AG10803 (cell line): Measurements from ENCODE around the gene LIN37.

Experiments
- DNase-seq: peaks from one replicate; pipeline ENCODE4 v3.0.0; 2010; ENCODE audit warnings: low read depth
- H3K4me3 ChIP-seq: 2 replicates; pipeline ENCODE4 v1.5.1; 2011; ENCODE audit warnings: mild to moderate bottlenecking, low read length, control low read depth
- TF ChIP-seq, protein P1 (sequence below): conservative IDR thresholded peaks from 2 replicates; pipeline ENCODE4 v1.5.1; 2011; ENCODE audit warnings: mild to moderate bottlenecking, low read length, control low read depth, inconsistent platforms

LIN37 gene

DNA sequence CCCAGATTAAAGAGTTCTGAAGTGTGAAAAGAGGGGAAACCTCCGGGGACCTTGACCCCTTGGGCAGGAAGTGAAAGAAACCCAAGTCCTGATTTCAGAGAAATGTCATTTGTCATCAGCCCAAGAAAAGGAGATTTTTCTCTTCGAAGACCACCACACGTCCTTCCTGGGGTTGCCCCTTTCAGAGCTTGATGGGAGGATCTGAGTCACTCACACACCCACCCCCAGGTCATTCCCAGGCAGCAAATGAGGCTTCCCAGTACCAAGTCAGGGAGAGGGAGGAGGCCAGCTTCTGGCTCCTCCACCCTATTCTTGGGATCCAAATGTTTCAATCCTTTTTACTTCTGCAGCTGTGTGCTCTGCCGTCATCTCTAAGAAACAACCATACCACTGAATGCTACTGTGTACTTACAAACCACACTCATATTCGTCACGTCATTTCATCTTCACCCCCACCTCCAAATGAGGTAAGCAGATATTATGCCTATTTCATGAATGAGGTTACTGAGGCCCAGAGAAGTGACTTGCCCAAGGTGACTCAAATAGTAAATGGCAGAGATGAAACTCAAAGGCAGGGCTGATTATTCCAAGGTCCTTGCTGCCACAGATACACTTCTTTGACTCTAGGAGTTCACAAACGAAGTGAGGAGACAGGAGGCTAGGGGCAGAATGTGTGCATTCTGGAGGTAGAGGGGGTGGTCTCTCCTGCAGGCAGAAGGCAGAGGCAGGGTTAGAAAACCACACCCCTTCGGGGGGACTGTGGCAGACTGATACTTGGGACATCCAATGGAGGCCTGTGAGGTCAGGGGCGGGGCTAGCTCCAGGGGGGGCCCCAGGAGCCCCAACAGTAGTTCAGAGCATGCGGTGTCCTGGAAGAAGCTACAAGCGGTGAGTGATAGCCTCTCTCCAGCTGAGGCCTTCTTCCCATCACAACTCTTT, 35.5 kb upstream of the LIN37 start:
- H3K4me3 ChIP-seq = no peak overlapping the region
- no peak for DNase-seq

DNA sequence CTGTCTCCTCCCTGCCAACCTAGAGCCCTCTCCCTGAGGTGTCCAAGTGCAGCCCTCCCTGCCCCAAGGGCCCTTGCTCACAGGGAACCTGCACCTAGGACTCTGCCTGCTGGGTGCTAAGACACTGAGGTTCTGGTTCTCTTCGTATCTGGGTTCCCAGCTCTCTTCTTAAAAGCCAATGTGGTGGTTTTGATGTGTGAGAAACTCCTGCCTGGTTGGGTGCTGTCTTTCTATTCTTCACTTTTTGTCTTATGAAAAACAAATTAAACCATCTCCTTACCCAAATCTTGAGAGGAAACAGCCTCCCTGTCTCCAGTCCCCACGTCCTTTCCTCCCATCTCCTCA, 34.9 kb upstream of the LIN37 start:
- no peak overlapping the region for H3K4me3 ChIP-seq
- no peak for DNase-seq

More for the DNA sequence above, 35.5 kb upstream of the LIN37 start:
- TF ChIP-seq, protein P1, sequence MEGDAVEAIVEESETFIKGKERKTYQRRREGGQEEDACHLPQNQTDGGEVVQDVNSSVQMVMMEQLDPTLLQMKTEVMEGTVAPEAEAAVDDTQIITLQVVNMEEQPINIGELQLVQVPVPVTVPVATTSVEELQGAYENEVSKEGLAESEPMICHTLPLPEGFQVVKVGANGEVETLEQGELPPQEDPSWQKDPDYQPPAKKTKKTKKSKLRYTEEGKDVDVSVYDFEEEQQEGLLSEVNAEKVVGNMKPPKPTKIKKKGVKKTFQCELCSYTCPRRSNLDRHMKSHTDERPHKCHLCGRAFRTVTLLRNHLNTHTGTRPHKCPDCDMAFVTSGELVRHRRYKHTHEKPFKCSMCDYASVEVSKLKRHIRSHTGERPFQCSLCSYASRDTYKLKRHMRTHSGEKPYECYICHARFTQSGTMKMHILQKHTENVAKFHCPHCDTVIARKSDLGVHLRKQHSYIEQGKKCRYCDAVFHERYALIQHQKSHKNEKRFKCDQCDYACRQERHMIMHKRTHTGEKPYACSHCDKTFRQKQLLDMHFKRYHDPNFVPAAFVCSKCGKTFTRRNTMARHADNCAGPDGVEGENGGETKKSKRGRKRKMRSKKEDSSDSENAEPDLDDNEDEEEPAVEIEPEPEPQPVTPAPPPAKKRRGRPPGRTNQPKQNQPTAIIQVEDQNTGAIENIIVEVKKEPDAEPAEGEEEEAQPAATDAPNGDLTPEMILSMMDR = no peak

DNA sequence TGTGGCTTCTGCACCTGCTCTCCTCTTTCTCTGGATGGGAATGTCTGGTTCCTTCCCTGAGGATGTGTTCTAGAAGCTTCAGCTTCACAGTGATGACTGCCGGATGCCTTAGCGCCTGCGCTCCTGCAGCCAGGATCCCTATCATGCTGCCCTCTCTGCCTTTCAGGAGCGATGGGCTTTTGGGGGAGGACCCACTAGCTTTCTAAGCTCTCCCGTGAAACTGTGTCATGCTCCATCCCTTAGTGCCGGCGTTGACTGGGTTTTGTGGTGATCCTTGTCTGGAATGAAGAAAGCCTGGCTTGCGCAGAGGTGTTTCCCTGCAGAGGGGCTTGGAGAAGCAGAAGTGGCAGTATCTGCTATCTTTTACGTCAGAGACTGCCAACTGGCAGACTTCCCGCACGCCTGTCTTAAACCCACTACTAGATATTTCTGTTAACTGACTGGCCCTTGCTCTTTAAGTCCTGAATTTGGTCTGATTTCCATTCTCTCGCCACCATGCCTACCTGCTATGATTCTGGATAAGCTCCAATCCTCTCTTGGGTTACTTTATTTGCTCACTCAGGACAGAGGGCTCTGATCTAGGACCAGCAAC, 34.4 kb upstream of the LIN37 start:
- TF ChIP-seq, protein P1 = no peak
- DNase-seq = no peak
- no peak overlapping the region for H3K4me3 ChIP-seq

More for the DNA sequence above, 34.9 kb upstream of the LIN37 start:
- TF ChIP-seq, protein P1 = no peak

DNA sequence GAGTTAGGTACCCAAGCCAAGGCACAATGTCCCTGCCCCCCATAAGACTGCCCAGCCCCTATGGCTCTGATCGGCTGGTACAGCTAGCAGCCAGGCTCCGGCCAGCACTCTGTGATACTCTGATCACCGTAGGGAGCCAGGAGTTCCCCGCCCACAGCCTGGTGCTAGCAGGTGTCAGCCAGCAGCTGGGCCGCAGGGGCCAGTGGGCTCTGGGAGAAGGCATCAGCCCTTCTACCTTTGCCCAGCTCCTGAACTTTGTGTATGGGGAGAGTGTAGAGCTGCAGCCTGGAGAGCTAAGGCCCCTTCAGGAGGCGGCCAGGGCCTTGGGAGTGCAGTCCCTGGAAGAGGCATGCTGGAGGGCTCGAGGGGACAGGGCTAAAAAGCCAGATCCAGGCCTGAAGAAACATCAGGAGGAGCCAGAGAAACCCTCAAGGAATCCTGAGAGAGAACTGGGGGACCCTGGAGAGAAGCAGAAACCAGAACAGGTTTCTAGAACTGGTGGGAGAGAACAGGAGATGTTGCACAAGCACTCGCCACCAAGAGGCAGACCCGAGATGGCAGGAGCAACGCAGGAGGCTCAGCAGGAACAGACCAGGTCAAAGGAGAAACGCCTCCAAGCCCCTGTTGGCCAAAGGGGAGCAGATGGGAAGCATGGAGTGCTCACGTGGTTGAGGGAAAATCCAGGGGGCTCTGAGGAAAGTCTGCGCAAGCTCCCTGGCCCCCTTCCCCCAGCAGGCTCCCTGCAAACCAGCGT, 33.6 kb upstream of the LIN37 start:
- no peak for DNase-seq
- no peak overlapping the region for H3K4me3 ChIP-seq
- TF ChIP-seq, protein P1 = no peak

DNA sequence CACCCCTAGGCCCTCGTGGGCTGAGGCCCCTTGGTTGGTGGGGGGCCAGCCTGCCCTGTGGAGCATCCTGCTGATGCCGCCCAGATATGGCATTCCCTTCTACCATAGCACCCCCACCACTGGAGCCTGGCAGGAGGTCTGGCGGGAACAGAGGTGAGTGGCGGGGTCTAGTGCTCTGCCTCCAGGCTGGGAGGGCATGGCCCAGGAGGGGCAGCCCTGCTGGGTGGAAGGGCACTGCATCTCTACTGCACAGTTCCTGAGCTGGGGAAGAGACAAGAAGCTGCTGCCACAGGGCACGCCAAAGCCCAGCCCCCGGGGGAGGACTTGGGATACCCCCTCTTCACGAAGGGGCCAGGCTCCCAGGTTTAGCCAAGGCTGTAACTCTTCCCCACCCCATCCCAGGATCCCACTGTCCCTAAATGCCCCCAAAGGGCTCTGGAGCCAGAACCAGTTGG, 33.0 kb upstream of the LIN37 start:
- no peak overlapping the region for H3K4me3 ChIP-seq
- no peak for DNase-seq
- TF ChIP-seq, protein P1 = no peak

DNA sequence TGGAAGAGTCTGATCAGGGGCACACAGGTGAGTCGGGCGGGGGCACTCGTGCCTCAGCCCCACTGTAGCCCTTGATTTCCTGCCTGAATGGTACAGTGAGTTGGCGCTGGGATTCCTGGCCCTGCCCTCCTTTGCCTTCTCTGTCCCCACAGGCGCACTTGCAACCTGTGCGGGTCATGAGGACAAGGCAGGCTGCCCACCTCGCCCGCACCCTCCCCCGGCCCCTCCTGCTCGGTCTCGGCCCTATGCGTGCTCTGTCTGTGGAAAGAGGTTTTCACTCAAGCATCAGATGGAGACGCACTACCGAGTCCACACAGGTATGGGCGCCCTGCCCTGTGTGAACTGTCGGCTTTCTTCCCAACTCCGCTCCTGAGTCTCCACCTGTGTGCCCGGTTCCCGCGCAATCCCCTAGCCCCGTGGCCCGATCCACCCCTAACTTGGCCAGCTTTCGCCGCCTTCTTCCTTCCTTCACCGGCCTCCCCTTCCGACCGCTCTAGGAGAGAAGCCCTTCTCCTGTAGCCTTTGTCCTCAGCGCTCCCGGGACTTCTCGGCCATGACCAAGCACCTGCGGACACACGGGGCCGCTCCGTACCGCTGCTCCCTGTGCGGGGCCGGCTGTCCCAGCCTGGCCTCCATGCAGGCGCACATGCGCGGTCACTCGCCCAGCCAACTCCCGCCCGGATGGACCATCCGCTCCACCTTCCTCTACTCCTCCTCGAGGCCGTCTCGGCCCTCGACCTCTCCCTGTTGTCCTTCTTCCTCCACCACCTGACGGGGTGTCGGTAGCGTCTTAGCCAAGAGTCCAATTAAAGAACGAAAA, 32.2 kb upstream of the LIN37 start:
- peak overlapping the region; percentile 84 for H3K4me3 ChIP-seq
- TF ChIP-seq, protein P1 = no peak
- peak; percentile 36 for DNase-seq
